Ectodermal cell (in vitro differentiated cells): ENCODE data around the gene LAPTM4A.

Experiments used
- H3K27ac ChIP-seq: 2 replicates; pipeline ENCODE4 v1.7.0; 2013; ENCODE audit warnings: mild to moderate bottlenecking, low read depth, low read length; ENCODE audit not compliant: insufficient read depth, poor library complexity, severe bottlenecking
- H3K27me3 ChIP-seq: 2 replicates; pipeline ENCODE4 v1.7.0; 2013; ENCODE audit warnings: mild to moderate bottlenecking, low read length; ENCODE audit not compliant: insufficient read depth, control insufficient read depth, poor library complexity, severe bottlenecking
- H3K36me3 ChIP-seq: one replicate; pipeline ENCODE4 v1.7.0; 2013; ENCODE audit warnings: low read length; ENCODE audit not compliant: control insufficient read depth, insufficient read depth
- H3K4me1 ChIP-seq: one replicate; pipeline ENCODE4 v1.7.0; 2013; ENCODE audit warnings: low read length; ENCODE audit not compliant: control insufficient read depth, insufficient read depth
- H3K4me3 ChIP-seq: 2 replicates; pipeline ENCODE4 v1.7.0; 2013; ENCODE audit warnings: low read depth, low read length, control low read depth; ENCODE audit not compliant: insufficient read depth
- H3K9me3 ChIP-seq: 2 replicates; pipeline ENCODE4 v1.7.0; 2013; ENCODE audit warnings: mild to moderate bottlenecking, low read length, moderate library complexity; ENCODE audit not compliant: control insufficient read depth
- WGBS, 2 experiments: methylation state at CpG; one replicate each; pipeline ENCODE4 v1.1.7; 2013; ENCODE audit warnings: missing lambda C conversion rate in 2 of 2; 5-methylcytosine and 5-hydroxymethylcytosine counted together

LAPTM4A gene

DNA sequence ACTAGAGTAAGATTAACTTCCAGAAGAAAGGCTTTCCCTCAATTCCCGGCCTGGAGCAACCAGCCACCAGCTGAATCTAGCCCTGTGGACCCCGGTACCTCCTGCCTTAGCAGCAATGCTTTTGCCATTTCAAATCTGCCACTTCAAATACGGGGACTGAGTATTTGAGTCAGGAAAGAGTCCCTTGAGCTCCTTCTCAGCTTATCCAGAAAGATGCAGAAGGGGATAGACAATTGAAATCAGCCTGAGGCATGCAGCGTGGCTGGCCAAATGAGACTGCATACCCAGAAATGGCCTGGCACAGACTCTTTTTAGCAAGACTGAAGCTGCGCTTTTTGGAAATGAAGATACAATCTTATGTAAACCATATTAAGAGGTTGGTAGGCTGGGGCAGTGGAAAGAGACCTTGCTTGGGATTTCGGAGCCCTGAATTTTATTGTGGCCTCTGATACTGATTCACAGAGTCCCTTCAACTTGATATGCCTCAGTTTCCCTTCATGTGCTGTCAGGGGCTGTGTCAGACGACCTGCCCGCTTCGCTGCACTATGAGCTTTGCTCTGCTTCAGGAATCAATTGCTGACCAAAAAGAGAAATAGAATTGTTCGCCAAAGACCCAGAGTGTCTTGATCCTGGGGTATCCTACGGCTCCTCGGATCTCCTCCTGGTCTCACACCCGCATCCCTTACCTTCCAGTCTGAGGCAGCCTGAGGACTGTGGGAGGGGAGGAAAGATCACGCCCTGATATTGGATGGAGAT, 40.0 kb downstream of the LAPTM4A start:
- 89% methylated on average over 14 of the region's 14 CpGs for WGBS, 2 experiments
- Histone ChIP-seq H3K27me3 (peaks cover 44% of the 10 kb centered on the region), H3K4me3 (peak overlapping the region; percentile 39), H3K4me1 (peaks cover 15% of the 10 kb centered on the region), H3K27ac (no peak overlapping the region), H3K36me3 (no peaks in the 10 kb centered on the region), H3K9me3 (no peaks in the 10 kb centered on the region)

DNA sequence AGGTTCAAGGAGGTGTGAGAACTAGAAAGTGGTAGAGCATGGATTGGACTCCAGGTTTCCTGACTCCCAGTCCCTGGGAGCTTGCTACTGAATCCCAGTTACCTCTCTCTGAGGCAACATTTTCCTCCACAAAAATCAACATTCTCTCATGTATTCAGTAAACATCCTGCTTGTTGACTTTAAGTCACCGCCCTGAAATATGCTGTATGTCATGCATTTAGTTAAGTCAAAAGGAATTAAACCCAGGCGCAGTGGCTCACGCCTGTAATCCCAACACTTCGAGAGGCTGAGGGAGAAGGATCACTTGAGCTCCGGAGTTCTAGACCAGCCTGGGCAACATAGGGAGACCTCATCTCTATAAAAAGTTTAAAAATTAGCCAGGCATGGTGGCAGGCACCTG, 42.7 kb downstream of the LAPTM4A start:
- WGBS, 2 experiments: 88 to 93% methylated on average over 5 of the region's 5 CpGs

DNA sequence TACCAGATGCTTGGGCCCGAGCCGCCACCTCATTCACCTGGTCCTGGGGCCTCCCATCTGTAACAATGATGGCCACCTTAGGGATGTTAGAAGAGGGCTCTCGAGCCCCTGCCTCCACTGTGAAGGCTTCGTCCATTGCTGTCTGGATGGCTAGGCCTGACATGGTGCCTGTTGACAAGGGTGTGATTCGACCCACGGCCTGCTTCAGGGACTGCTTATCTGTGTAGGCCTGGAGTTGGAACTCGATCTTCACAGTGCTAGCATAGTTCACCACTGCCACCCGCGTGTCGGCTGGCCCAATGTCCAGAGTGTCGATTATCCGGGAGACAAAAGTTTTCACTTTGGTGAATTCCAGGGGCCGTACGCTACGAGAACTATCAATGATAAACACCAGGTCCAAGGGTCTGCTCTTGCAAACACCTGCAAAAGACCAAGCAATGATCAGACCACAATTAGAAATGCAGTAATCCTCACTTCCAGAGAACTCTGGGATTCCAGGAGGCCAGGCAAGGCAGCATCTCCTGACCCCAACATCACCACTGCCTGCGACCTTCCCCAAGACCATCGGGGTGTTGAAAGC, 45.4 kb downstream of the LAPTM4A start:
- Histone ChIP-seq H3K36me3 (no peaks in the 10 kb centered on the region), H3K27ac (no peak overlapping the region), H3K4me3 (no peak overlapping the region), H3K4me1 (peaks cover under 1% of the 10 kb centered on the region), H3K27me3 (peaks cover 10% of the 10 kb centered on the region), H3K9me3 (no peaks in the 10 kb centered on the region)
- 92 to 93% methylated on average over 17 of the region's 17 CpGs for WGBS, 2 experiments

More for the DNA sequence above, 42.7 kb downstream of the LAPTM4A start:
- peaks cover 15% of the 10 kb centered on the region for H3K4me1 ChIP-seq
- no peaks in the 10 kb centered on the region for H3K36me3 ChIP-seq
- no peaks in the 10 kb centered on the region for H3K9me3 ChIP-seq
- H3K4me3 ChIP-seq: no peak overlapping the region
- peaks cover 37% of the 10 kb centered on the region for H3K27me3 ChIP-seq
- H3K27ac ChIP-seq: no peak overlapping the region

DNA sequence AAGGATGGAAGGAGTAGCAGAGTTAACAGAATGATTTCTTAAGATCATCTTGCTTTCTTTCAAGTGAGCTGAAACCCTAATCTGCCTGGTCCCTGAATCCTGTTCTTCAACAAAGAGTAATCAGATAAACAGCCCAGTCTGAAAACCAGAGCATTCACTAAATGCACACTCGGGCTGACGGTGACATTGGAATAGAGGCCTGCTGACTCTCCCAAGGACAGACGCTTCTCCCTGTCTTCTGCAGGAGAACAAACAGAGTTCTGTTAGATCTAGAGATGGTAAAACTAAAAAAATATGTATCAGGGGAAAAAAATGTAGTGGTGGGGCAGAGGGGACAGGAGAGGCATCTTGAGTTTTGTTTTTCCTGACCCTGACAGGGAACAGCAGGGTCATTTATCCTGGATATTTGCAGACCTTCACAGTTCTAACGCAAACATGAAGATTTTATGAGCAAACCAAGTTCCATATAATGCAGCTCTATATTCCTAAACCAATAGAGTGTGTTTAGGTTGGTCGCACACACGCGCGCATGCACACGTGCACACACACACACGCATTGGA, 46.3 kb downstream of the LAPTM4A start:
- Histone ChIP-seq H3K27me3 (peaks cover 1% of the 10 kb centered on the region), H3K4me3 (no peak overlapping the region), H3K27ac (no peak overlapping the region), H3K4me1 (no peaks in the 10 kb centered on the region), H3K9me3 (no peaks in the 10 kb centered on the region), H3K36me3 (no peaks in the 10 kb centered on the region)
- 87 to 94% methylated on average over 10 of the region's 10 CpGs for WGBS, 2 experiments

DNA sequence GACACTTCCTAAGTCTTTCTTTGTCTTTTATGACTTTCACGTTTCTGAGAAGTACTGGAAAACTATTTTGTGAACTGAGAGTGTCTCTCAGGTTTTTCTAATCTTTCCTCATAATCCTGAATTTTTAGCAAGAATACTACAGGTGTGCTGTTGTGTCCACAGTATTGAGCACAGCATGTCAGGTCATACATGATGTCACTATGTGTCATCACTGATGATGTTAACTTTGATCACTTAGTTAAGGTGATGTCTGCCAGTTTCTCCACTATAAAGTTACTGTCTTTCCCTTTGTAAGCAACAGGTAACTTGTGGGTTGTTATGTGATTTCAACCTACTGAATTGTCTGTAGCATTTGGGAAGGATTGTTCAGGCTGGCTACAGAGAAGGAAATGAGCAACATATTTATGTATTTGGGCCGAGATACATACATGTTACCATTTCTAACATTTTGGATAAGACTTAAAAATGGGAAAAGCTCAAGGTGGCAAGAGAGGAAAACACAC, 50.0 kb downstream of the LAPTM4A start:
- Histone ChIP-seq H3K9me3 (no peaks in the 10 kb centered on the region), H3K4me3 (no peak overlapping the region), H3K27ac (no peak overlapping the region), H3K4me1 (no peaks in the 10 kb centered on the region), H3K27me3 (no peaks in the 10 kb centered on the region), H3K36me3 (no peaks in the 10 kb centered on the region)
- 91 to 100% methylated on average over 1 to 2 of the region's 2 CpGs for WGBS, 2 experiments

DNA sequence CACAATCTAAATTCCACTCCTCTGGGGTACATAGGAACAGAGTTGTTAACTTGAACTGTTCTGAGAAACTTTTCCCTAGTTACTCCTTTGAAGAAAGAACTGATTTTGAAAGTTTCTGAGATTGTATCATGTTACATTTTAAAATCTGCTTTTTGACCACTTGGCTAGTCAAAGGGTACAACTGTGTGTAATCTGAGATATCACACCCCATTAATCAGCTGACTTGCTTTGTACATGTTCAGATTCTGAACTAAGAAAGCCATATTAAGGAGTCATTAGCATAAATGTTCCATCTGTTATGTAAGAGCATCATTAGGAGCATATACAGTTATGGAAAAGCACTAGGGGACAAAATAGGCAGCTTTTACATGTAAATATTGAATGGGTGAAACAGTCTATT, 57.7 kb downstream of the LAPTM4A start:
- Histone ChIP-seq H3K4me1 (no peaks in the 10 kb centered on the region), H3K27ac (no peak overlapping the region), H3K4me3 (no peak overlapping the region), H3K9me3 (no peaks in the 10 kb centered on the region), H3K36me3 (no peaks in the 10 kb centered on the region), H3K27me3 (no peaks in the 10 kb centered on the region)

DNA sequence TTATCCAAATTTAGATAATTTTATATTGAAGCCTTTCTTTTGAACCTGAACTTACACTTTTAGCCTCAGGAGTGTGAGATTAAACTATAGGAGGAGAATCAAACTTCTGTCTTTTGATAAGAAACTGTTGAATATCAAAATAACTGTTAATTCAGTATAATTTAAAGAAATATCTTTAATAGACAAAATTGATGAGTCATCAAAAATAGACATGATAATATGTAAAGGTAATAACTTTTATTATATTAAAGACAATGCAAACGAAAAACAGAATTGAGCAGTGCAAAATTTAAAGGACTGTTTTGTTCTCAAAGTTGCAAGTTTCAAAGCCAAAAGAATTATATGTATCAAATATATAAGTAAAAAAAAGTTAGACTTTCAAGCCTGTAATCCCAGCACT, 59.5 kb downstream of the LAPTM4A start:
- H3K4me3 ChIP-seq: no peak overlapping the region

DNA sequence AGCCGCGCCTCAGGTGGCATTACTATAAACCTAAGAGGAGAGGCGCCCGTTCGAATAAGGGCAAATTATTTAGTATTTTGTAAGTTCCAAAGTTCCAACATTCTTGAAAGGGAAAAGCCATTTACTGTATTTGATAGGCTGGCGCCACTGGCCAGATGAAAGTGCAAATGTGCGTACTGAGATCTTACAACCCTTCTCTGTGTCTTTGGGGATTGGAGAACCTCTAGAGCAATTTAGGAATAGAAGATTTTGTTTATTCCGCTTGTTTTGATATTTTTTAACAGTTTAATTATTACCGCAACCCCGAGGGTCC, 61.1 kb downstream of the LAPTM4A start:
- Histone ChIP-seq H3K9me3 (no peaks in the 10 kb centered on the region), H3K4me3 (peak overlapping the region; percentile 83), H3K4me1 (no peaks in the 10 kb centered on the region), H3K27me3 (no peaks in the 10 kb centered on the region), H3K27ac (no peak overlapping the region), H3K36me3 (no peaks in the 10 kb centered on the region)
- WGBS, 2 experiments: 32 to 33% methylated on average over 10 of the region's 10 CpGs

More for the DNA sequence above, 59.5 kb downstream of the LAPTM4A start:
- Histone ChIP-seq H3K27me3 (no peaks in the 10 kb centered on the region), H3K4me1 (no peaks in the 10 kb centered on the region), H3K36me3 (no peaks in the 10 kb centered on the region), H3K9me3 (no peaks in the 10 kb centered on the region), H3K27ac (no peak overlapping the region)
- no CpG with 5 or more reads among the region's 1 CpG for WGBS, 2 experiments

DNA sequence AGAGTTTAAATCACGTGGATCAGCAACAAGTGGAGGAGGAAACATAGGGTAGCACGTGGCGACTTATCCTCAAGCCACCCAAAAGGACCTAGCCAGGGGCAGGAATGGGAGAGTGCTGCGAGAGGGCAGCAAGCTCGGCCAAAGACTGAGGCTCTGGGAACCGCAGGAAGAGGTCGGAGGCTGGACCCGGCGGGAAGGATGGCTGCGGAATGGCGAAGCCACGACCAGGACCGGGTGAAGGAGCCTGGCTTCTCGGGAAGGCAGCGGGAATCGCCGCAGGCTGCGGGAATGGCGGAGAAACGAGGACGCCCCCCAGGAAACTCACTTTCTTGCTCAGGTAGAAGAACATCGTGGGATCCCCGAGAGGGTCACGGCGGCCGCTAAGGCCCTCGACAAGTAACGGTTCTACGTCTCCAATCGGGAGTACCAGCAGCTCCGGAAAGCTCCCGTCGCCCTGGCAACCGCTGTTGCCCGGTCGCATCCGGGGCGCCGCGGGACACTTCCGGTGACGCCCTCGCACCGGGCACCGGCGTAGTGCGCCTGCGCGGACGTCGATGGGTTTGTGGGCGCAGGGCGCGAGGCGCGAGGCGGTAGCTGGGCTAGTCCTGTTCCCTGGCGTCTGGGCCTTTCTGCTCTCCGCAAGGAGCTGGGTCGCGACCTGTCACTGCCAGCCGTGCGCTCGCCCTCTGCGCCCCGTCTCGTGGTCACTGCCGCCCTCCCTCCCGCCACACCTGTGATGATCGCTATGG, 61.6 kb downstream of the LAPTM4A start, which contains the start of gene WDR35:
TSS of gene WDR35 (minus strand) at position 439 of the 749 bp plus-strand sequence. CDS start at position 349, 90 bp downstream.
- no peaks in the 10 kb centered on the region for H3K4me1 ChIP-seq
- WGBS, 2 experiments: 0% methylated on average over 70 of the region's 70 CpGs
- H3K27me3 ChIP-seq: no peaks in the 10 kb centered on the region
- H3K4me3 ChIP-seq: peak within 1 kb of the TSS; percentile 83
- H3K36me3 ChIP-seq: no peaks in the 10 kb centered on the region
- H3K9me3 ChIP-seq: no peaks in the 10 kb centered on the region
- peak within 1 kb of the TSS; percentile 77 for H3K27ac ChIP-seq

DNA sequence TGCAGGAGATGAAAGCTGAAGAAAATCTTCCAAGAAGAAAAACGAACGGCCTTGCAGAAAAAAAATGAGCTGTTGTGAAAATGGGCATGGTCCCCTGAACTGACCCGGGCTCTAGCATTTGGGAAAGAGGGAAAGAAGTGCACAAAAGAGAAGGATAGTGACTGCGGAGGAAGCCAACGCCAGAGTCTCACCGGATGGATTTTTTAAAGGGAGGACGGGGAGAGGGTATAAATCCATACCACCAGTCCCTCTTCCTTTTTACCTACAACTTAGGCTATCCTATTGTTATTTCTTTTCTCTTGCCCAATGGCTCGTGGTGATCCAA, 62.1 kb downstream of the LAPTM4A start:
- Histone ChIP-seq H3K36me3 (no peaks in the 10 kb centered on the region), H3K4me3 (peak overlapping the region; percentile 83), H3K27me3 (no peaks in the 10 kb centered on the region), H3K27ac (peak overlapping the region; percentile 77), H3K9me3 (no peaks in the 10 kb centered on the region), H3K4me1 (no peaks in the 10 kb centered on the region)
- 0% methylated on average over 5 to 8 of the region's 8 CpGs for WGBS, 2 experiments
